Amniotic stem cell (primary cell): ENCODE data around the gene STK38.
"Not testable (repeated sequence)": the region's sequence is repeated elsewhere in the genome, so short reads cannot be mapped to it uniquely, and the experiment has no call there.

Source experiments
- DNase-seq: peaks from one replicate; lab custom pipeline; 2025; lab: John Stamatoyannopoulos, UW

The STK38 gene

GRCh38 chr6:36546920-36547645, at the start of gene STK38:
TSS of gene STK38 (minus strand) at chr6:36547479. CDS start at chr6:36540202, 7,277 bp downstream.
- DNase-seq: peak; percentile 42

- DNase-seq: no peak
Measured at GRCh38 chr6:36596356-36596755, 49.1 kb upstream of the STK38 start.

- no peak for DNase-seq
Measured at GRCh38 chr6:36594816-36595643, 47.8 kb upstream of the STK38 start.

DNA sequence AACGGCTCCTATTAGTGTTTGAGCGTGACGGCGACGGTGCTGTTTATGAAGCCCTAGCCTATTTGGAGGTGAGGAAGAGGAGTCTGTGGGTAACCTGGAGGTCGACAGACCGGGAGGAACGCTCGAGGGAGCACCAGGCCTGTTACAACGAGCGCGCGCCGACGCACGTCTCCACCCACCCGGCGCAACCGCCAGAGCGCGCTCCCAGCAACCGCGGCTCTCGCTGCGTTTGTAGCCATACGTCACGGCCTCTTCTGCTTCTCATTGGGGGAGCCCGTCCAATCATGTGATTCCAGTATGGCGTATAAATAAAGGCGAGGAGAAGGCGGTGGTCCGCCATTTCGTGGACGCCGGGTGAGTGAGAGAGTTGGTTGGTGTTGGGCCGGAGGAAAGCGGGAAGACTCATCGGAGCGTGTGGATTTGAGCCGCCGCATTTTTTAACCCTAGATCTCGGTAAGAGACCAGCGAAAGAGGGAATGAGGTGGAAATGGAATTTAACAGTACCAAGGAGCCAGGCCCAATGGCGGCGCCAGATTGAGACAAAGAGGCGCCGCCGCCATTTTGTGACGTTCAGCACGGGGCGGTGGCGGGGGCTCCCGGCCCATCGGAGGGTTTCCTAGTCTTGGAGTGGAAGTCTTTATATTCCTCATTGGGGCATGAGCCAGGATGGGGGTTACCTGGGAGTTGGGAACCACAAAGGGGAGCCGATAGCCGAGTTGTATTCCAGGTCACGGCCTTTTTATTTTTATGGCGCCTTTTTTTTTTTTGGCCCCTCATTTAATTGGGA, 46.9 kb upstream of the STK38 start, which contains the start of gene SRSF3:
SRSF3 (plus strand) TSS at position 334 of the 787 bp plus-strand sequence. CDS start 2,401 bp downstream, outside the sequence.
- DNase-seq: peak; percentile 93

DNA sequence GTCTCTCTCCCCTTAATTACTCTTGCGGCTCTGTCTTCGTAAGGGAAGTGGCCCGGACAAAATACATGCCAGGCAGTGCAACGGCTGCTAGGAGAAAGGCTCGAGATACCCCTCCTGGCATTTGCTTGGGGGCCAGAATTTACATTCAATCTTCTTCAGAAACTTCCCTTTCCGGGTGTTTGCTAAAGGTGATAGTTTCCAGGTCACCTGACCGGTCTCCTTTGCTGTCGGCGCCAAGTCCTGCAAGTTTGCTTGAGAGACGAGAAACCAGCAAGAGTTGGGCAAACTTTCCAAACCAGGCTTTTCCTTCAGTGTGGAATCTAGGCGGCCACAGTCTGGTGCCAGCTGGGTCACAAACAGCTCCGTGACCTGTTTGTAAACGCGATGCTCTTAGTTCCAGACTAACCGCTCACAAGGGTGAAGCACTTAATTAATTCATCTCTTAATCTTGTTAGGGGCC, 46.3 kb upstream of the STK38 start:
- DNase-seq: no peak

GRCh38 chr6:36592221-36592655, 45.0 kb upstream of the STK38 start:
- no peak for DNase-seq

- peak; percentile 52 for DNase-seq
Measured at GRCh38 chr6:36590237-36590636, 43.0 kb upstream of the STK38 start.

DNA sequence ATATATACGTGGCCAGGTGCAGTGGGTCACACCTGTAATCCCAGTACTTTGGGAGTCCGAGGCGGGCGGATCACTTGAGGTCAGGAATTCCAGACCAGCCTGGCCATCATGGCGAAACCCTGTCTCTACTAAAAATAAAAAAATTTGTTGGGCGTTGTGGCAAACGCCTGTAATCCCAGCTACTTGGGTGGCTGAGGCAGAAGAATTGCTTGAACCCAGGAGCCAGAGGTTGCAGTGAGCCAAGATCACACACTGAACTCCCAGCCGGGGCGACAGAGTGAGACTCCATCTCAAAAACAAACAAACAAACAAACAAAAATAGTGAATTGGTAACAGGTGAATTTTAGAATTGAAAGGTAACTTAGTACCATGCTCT, 41.7 kb upstream of the STK38 start:
- not testable (repeated sequence) for DNase-seq

GRCh38 chr6:36586606-36587005, 39.3 kb upstream of the STK38 start:
- no peak for DNase-seq

GRCh38 chr6:36581716-36582115, 34.4 kb upstream of the STK38 start:
- DNase-seq: no peak

GRCh38 chr6:36580184-36580526, 32.9 kb upstream of the STK38 start:
- no peak for DNase-seq

DNA sequence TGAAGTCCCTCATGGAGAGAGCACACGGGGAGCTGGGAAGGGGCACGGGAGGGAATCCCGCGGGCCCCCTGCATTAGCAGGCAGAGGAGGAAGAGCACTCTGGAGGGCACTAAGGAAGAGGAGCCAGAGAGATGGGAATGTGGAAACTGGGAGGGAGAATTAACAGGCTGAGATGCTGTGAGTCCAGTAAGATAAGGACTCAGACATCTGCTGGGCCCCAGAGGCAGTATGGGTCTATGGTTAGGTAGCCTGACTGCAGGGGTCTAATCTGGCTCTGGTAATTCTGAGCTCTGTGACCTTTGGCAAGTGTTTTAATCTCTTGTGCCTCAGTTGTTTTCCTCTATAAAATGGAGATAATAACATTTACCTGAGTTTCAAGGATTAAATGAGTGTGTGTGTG, 31.2 kb upstream of the STK38 start:
- DNase-seq: no peak

GRCh38 chr6:36578030-36578429, 30.8 kb upstream of the STK38 start:
- no peak for DNase-seq

DNA sequence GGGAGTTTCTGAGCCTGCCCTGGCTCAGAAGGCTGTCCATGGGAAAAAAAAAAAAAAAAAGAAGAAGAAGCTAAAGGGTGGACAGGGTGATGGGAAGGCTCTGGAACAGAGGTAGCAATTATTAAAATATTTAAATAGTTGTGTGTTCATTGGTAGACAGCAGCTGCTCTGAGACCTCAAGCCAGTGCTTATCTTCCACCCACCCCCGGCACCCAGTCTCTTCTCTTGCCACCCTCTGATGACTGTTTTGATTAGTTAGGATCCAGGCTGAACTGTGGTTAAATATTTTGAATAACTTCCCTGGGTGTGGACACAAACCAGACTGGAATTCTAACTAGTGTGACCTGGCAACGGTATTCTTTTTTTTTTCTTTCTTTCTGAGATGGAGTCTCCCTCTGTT, 30.0 kb upstream of the STK38 start:
- DNase-seq: no peak

GRCh38 chr6:36576578-36576977, 29.3 kb upstream of the STK38 start:
- no peak for DNase-seq

- DNase-seq: no peak
Measured at GRCh38 chr6:36574679-36575078, 27.4 kb upstream of the STK38 start.

- not testable (repeated sequence) for DNase-seq
Measured at GRCh38 chr6:36572353-36573311, 25.4 kb upstream of the STK38 start.

DNA sequence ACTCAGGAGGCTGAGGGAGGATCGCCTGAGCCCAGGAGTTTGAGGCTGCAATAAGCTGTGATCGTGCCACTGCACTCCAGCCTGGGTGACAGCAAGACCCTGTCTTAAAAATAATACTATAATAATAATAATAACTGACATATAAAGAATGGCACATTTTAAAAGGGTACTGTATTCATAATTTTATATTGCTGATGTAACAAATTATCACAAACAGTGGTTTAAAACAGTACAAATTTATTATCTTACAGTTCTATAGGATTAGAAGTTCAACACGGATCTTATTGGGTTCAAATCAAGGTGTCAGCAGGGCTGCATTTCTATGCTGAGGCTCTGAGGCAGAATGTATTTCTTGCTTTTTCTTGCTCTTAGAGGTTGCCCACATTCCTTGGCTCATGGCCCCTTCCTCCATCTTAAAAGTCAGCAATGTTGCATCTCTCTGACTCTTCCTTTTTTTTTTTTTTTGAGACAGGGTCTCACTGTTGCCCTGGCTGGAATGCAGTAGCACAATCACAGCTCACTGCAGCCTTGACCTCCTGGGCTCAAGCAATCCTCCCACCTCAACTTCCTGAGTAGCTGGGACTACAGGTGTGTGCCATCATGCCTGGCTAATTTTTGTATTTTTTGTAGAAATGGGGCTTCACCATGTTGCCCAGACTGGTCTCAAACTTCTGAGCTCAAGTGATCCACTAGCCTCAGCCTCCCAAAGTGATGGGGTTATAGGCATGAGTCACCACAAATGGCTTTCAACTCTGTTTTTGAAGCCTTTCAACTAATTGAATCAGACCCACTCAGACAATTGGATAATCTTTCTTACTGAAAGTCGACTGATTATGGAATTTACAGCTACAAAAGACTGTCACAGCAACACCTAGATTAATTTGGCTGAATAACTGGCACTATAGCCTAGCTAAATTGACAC, 24.1 kb upstream of the STK38 start:
- DNase-seq: no peak

GRCh38 chr6:36570264-36570663, 23.0 kb upstream of the STK38 start:
- DNase-seq: no peak

DNA sequence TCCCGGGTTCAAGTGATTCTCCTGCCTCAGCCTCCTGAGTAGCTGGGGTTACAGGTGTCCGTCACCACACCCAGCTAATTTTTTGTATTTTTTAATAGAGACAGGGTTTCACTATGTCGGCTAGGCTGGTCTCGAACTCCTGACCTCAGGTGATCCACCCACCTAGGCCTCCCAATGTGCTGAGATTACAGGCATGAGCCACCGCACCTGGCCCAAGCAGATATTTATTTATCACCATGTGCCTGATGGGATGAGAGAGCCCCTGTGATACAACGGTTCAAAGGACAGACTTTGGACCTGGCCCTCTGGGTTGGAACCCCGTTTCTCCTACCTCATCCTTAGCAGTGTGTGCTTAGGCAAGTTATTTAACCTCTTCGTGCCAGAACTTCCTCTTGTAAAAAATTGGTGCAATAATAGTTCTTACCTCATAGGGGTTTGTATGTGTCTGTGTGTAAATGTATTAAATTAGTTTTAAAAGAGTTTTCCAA, 19.2 kb upstream of the STK38 start:
- no peak for DNase-seq
